HG03108 (cell line): ENCODE measurements around the gene SLC1A2.

Experiments used
- ATAC-seq: cut with Tn5 transposase; IDR thresholded peaks from one replicate; pipeline ENCODE4 v1.9.1; 2021; ENCODE audit warnings: moderate library complexity; ENCODE audit not compliant: unreplicated experiment

The SLC1A2 gene

DNA sequence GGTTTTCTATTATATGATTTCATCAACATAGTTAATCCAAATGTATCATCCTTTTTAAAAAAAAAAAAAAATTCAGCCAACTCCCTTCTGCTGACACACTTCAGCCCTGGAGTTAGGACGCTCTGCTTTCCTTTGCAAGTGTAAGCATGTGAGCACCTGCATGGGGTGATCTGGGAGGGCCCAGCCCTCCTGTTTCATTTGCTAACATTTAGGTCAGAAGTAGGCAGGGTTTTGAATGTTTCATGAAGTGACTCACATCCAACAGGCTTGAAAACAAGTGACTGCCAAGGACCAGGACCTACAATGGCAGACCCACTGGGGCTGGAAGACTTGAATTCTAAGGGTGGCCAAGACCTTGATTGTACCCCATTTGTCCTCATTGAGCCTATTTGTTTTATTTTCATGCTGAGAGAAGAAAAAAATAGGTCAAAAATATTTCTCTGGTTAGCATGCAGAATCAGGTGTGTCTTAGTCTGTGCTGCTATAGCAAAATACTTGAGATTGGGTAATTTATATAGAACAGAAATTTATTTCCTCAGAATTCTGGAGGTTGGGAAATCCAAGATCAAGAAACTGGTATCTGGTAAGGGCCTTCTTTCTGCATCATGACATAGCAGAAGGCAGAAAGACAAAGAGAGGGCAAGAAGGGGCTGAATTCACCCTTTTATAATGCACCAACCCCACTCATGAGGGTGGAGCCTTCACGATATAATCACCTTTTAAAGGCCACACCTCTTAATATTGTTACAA lies 142.8 kb downstream of the SLC1A2 start:
- ATAC-seq = no peak

DNA sequence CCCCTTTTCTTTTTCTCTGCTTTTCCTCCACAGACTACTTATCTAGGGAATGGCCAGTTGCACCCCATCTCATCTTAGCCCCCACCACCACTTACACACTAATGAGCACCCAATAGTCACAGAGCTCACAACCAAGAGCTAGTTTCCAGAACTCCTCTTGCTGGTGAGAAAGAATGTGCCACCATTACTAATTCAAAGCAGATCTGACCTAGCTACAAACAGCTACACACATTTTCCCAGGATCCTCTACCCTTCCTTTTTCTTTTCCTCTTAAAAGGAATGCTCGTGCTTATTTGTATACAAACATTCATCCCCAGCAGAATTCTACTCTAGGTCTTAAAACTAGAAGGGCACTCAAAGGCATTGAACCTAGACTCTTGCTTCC lies 143.6 kb downstream of the SLC1A2 start:
- no peak for ATAC-seq

DNA sequence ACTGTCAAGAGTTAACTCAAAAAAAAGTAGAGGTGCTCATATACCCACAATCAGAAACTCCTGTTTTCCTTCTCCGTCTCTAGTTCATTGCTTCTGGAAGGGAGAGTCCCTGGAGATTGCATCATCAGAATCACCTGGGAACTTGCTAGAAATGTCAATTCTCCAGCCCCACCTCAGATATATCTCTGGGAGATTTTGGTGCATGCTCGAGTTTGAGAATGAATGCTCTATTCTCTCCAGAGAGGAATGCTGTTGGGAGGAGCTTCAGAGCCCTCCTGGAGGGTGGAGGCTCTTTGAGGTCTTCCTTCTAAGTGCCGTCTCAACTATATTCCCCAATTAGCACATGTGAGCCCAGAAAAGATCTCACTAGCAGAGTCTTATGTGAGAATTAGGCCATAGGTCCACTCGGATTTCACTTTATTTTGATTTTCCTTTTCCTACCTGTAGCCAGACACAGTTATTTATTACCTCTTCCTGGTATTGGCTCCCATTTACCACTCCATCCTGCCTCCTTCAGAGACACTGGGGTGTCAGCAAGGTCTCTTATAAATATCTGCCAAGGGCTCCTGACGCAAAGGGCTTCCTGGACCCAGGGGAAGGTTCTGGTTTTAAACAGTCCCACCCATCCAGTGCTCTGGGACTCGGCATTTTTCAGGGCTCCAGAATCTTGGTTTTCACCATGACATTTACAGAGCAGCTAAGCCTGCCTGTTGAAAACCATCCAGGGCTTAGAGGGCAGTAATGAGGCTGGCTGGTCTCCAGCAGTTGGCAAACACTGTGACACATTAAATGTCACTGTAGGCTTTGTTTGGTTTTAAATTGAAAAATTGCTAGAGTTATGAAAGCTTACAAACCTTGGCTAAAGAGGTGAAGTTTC lies 144.2 kb downstream of the SLC1A2 start:
- ATAC-seq = no peak

- peak; percentile 92 for ATAC-seq
These were observed 146.9 kb downstream of the SLC1A2 start for GRCh38 chr11:35272391-35272902.

GRCh38 chr11:35271031-35271430 lies 148.3 kb downstream of the SLC1A2 start:
- no peak for ATAC-seq

DNA sequence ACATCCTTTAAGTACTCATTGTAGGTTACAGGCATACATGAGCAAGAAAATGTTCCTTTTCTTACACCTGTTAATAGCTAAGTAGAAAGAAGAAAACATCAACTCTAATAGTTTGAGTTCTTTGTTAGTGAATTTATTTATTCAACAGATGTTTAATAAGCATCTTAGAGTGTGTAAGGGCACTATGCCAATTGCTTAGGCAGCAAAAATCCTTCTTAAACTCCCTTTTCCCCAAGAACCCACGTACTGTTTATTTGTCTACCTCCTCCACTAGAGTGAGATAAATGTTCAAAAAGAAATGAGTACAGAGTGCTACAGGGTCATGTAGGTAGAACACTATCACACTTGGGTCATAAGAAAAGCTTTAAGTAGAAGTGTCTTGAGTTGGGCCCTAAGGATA lies 149.0 kb downstream of the SLC1A2 start:
- ATAC-seq = no peak

DNA sequence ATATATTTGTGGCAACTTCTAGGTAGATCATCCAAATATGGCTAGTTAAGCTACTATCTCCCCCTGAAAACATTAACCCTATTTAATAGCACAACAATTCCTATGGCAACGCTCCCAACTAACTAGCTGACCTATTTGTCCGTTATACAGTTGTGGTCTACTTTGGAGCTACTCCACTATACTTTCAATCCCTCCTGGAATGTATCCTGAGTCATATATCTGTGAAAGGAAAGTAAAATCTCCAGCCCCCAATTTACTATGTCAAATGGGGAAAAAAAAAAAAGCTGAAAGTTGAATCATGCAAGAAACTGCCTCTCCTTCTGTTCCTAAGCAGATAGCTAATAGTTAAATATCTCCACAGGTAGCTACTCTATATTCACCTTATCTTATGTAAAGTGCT lies 151.9 kb downstream of the SLC1A2 start:
- ATAC-seq = no peak

DNA sequence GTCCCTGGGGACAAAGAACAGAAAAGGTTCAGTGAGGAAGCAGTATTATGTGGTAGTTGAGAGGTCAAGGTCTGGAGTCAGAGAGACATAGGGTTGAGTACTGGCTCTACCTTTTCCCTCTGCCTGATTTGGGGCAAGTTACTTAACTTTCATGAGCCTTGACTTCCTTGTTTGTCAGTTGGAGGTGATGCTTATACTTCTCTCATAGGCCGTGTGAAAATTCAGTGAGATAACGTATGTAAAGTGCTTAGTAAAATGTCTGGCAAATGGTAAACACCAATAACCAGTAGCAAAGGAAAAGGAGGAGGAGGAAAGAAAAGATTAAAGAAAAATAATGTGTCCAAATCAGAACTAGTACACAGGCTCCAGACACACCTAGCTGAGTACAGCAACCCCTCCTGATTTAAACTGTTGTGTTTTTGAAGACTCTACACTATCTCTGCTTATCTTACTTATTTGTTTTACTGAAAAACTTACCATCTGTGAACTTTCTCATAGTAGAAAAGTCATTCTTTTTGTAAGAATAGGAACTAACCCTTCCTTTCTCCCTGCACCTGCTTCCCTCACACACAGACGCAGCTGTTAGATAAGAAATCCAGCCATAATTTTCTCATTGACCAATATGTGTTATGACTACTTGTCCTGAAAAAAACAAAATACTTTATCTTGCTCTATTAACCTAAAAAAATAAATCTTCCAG lies 153.5 kb downstream of the SLC1A2 start:
- ATAC-seq = no peak

- ATAC-seq = no peak
These were observed 156.6 kb downstream of the SLC1A2 start for GRCh38 chr11:35262735-35263134.

DNA sequence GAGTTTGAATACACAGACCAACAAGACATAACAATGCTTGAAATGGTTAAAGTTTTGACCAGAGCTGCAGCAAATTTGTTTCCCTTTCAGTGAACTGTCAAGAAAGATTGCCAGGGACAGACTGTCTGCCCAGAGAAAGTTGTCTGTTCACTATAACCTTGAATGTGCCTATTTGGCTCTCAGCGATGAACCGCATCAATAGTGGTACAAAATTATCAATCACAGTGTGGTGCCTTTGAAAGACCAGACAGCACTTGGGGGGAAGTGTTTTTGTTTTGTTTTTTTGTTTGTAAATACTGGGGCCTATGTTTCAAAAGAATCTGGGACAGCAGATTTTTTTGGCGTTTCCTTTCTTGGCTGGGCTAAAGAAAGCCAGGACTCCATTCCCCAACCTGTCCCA lies 157.3 kb downstream of the SLC1A2 start:
- no peak for ATAC-seq

- ATAC-seq = no peak
These were observed 158.2 kb downstream of the SLC1A2 start for GRCh38 chr11:35261197-35261596.

GRCh38 chr11:35260342-35260985 lies 158.9 kb downstream of the SLC1A2 start:
- ATAC-seq = no peak

- ATAC-seq = no peak
These were observed 159.8 kb downstream of the SLC1A2 start for GRCh38 chr11:35259529-35259928.

- ATAC-seq = peak; percentile 99
These were observed 162.1 kb downstream of the SLC1A2 start for GRCh38 chr11:35257281-35257680.

GRCh38 chr11:35256296-35256695 lies 163.1 kb downstream of the SLC1A2 start:
- ATAC-seq = no peak

DNA sequence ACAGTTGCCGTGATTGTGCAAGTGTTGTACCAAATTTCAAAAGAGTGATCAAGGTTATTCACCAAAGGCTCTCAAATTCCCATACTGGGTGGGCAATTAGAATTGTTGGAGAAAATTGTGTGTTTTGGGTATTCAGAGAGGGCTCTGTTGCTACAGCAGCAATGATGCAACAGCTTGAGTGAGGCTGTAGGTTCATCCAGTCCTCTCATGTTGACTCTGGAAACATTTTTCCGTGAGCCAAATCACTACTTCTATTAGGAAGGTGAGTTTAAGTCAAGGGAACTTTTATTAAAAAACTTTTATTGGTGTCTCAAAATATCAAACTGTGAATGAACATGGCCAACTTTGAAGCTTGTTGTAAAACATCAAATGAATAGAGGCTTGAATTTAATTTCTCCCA lies 163.8 kb downstream of the SLC1A2 start:
- ATAC-seq = no peak

GRCh38 chr11:35253237-35253636 lies 166.1 kb downstream of the SLC1A2 start:
- no peak for ATAC-seq

- ATAC-seq = no peak
These were observed 168.7 kb downstream of the SLC1A2 start for GRCh38 chr11:35250621-35251020.

DNA sequence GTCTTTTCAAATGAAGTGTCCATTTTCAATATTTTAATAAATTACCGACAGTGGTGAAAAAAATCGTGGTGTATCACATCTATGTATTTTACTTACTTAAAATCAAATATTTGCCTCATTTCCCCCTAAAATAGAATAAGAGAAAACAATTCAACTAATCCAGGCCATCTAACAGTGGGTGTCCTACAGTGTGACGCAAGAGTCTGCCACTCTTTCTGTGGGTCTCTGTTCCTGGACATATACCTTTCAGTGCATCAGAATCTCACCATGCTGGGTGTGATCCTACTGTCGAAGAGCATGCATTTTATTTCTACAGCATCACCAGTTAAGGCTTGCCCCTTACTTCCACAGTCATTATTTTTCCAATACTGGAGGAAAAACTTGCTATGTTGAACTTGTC lies 169.2 kb downstream of the SLC1A2 start:
- ATAC-seq = no peak

DNA sequence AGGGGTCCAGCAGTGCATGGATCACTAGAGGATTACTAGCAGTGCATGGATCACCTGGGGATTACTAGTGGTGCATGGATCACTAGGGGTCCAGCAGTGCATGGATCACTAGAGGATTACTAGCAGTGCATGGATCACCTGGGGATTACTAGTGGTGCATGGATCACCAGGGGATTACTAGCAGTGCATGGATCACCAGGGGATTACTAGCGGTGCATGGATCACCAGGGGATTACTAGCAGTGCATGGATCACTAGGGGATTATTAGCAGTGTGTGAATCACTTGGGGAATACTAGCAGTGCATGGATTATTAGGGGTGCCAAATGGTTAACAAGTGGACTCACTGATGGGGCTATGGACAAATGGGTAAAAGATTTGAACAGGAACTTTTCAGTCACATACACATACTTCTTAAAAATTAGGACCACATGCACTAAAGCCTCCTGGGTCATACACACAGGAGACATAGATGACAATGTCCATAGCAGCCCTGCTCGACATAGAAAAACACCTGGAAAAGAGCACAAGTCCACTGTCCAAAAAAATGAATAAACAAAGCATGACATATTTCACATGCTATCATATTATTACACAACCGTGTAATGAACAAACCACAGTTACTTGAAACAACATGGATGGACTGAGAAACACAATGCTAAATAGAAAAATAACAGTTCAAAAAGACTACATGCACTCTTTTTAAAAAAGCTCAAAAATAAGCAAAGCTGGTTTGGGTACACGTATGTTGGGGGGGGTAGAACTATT lies 170.6 kb downstream of the SLC1A2 start:
- ATAC-seq = no peak
